Measurements from ENCODE around the gene SERPINB6. TPM values are rescaled to one million over a fixed set of nuclear protein-coding genes. Genes with fewer than 3 reads are reported as not detected.

The SERPINB6 gene
- total RNA-seq, 3 donors from 2014 or later (not counting 1 experiment from before 2014, with no cell fraction given): 120 to 135 (median 129) TPM

DNA sequence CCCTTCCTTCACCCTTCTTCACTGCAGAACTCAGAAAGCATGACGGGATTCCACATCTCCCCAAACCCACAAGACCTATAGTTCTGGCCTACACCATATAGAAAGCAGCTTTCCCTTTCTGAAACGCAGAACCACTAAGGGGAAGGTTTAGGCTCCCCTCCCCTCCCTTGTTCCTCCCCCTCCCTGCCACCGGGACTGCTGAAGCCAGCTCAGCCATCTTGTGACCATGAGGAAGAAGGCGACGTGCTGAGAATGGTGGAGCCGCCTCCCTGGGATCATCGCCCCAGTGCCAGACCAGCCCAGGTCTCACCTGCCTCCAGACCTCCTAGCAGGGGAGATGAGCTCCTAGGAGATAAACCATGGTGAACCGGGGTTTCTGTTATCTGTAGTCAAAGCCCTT, 19.6 kb downstream of the SERPINB6 start:
- H3K9me3 ChIP-seq (ENCODE audit: control insufficient read depth, insufficient read depth, low read length): no peaks in the 10 kb centered on the region
- no peaks in the 10 kb centered on the region for H3K27me3 ChIP-seq (ENCODE audit: control insufficient read depth, insufficient read depth, low read length)
- no peak overlapping the region for H3K4me3 ChIP-seq (ENCODE audit: low read length)
- no peaks in the 10 kb centered on the region for H3K27me3 Mint-ChIP-seq (ENCODE audit: low read depth in 2 of 2)
- peak overlapping the region; percentile 53 for H3K4me3 Mint-ChIP-seq
- H3K36me3 Mint-ChIP-seq: no peaks in the 10 kb centered on the region
- WGBS (ENCODE audit: insufficient coverage): 77% methylated on average over 7 of the region's 8 CpGs
- no peaks in the 10 kb centered on the region for H3K9me3 Mint-ChIP-seq
- no peak for TF ChIP-seq CTCF (IDR thresholded peaks at IDR 0.05)
- DNase-seq (no peak), ATAC-seq (peak; percentile 38 to 59 (median 51))
- H3K27ac Mint-ChIP-seq: peak overlapping the region; percentile 67 to 75
- H3K4me1 ChIP-seq (ENCODE audit: control insufficient read depth, insufficient read depth, low read length): peaks cover 8% of the 10 kb centered on the region
- intact Hi-C loops (cut with micrococcal nuclease): loop anchor here (1.0 kb wide), 1 partner anchor 38 kb away; no protein-coding TSS in a partner anchor
- H3K4me1 Mint-ChIP-seq: peaks cover 10 to 14% of the 10 kb centered on the region in 2 donors
- H3K36me3 ChIP-seq (ENCODE audit: control insufficient read depth, insufficient read depth, low read length): peaks cover 22% of the 10 kb centered on the region
- no peak overlapping the region for H3K27ac ChIP-seq (ENCODE audit: low read length)

- intact Hi-C loops (cut with micrococcal nuclease): no loop called here
- no peak for TF ChIP-seq CTCF (IDR thresholded peaks at IDR 0.05)
- peaks cover 12% of the 10 kb centered on the region for H3K4me1 ChIP-seq (ENCODE audit: control insufficient read depth, insufficient read depth, low read length)
- Mint-ChIP-seq H3K36me3 (no peaks in the 10 kb centered on the region), H3K27me3 (ENCODE audit: low read depth in 2 of 2) (no peaks in the 10 kb centered on the region), H3K4me3 (no peak overlapping the region), H3K9me3 (no peaks in the 10 kb centered on the region), H3K27ac (no peak overlapping the region), H3K4me1 (peaks cover 10 to 14% of the 10 kb centered on the region in 2 donors)
- no peak for ATAC-seq
- H3K36me3 ChIP-seq (ENCODE audit: control insufficient read depth, insufficient read depth, low read length): peaks cover 17% of the 10 kb centered on the region
- H3K4me3 ChIP-seq (ENCODE audit: low read length): no peak overlapping the region
- no peaks in the 10 kb centered on the region for H3K27me3 ChIP-seq (ENCODE audit: control insufficient read depth, insufficient read depth, low read length)
- no peaks in the 10 kb centered on the region for H3K9me3 ChIP-seq (ENCODE audit: control insufficient read depth, insufficient read depth, low read length)
- no peak overlapping the region for H3K27ac ChIP-seq (ENCODE audit: low read length)
- 95% methylated on average over 12 of the region's 12 CpGs for WGBS (ENCODE audit: insufficient coverage)
- no peak for DNase-seq
Observed at GRCh38 chr6:2950713-2951112, 20.7 kb downstream of the SERPINB6 start.

- Mint-ChIP-seq H3K36me3 (no peaks in the 10 kb centered on the region), H3K27ac (no peak overlapping the region), H3K27me3 (ENCODE audit: low read depth in 2 of 2) (no peaks in the 10 kb centered on the region), H3K4me3 (no peak overlapping the region), H3K9me3 (no peaks in the 10 kb centered on the region), H3K4me1 (peaks cover 14 to 16% of the 10 kb centered on the region in 2 donors)
- no peaks in the 10 kb centered on the region for H3K9me3 ChIP-seq (ENCODE audit: control insufficient read depth, insufficient read depth, low read length)
- ATAC-seq: no peak
- no peaks in the 10 kb centered on the region for H3K27me3 ChIP-seq (ENCODE audit: control insufficient read depth, insufficient read depth, low read length)
- DNase-seq: no peak
- H3K4me1 ChIP-seq (ENCODE audit: control insufficient read depth, insufficient read depth, low read length): peaks cover 12% of the 10 kb centered on the region
- H3K36me3 ChIP-seq (ENCODE audit: control insufficient read depth, insufficient read depth, low read length): peaks cover 13% of the 10 kb centered on the region
- H3K4me3 ChIP-seq (ENCODE audit: low read length): no peak overlapping the region
- no peak for TF ChIP-seq CTCF (IDR thresholded peaks at IDR 0.05)
- no peak overlapping the region for H3K27ac ChIP-seq (ENCODE audit: low read length)
- WGBS (ENCODE audit: insufficient coverage): 92% methylated on average over 6 of the region's 6 CpGs
- intact Hi-C loops (cut with micrococcal nuclease): no loop called here
Observed at GRCh38 chr6:2949536-2950083, 21.8 kb downstream of the SERPINB6 start.

DNA sequence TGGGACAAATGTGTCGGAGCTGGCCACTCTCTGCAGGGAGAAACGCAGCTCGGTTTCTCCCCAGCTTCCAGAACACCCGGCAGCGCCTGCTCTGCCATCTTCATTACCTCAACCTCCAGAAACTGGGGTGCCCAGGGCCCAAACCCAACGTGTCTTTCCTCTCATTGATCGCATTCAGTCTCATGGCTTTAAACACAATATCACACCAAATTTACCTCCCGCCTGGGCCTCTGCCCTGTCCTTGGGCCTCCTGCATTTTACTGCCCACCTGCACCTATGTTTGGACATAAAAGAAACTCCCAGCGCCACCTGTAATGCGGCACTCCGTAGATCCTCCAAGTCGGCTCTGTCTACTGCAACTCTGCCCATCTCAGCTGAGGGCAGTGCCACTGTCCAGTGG, 22.2 kb downstream of the SERPINB6 start:
- Mint-ChIP-seq H3K4me3 (no peak overlapping the region), H3K36me3 (no peaks in the 10 kb centered on the region), H3K27ac (no peak overlapping the region), H3K27me3 (ENCODE audit: low read depth in 2 of 2) (no peaks in the 10 kb centered on the region), H3K9me3 (no peaks in the 10 kb centered on the region), H3K4me1 (peaks cover 14 to 16% of the 10 kb centered on the region in 2 donors)
- Histone ChIP-seq H3K27me3 (ENCODE audit: control insufficient read depth, insufficient read depth, low read length) (no peaks in the 10 kb centered on the region), H3K4me3 (ENCODE audit: low read length) (no peak overlapping the region), H3K4me1 (ENCODE audit: control insufficient read depth, insufficient read depth, low read length) (peaks cover 12% of the 10 kb centered on the region), H3K9me3 (ENCODE audit: control insufficient read depth, insufficient read depth, low read length) (no peaks in the 10 kb centered on the region), H3K27ac (ENCODE audit: low read length) (no peak overlapping the region), H3K36me3 (ENCODE audit: control insufficient read depth, insufficient read depth, low read length) (peaks cover 11% of the 10 kb centered on the region)
- DNase-seq (no peak), ATAC-seq (no peak)
- no peak for TF ChIP-seq CTCF (IDR thresholded peaks at IDR 0.05)
- intact Hi-C loops (cut with micrococcal nuclease): no loop called here
- WGBS (ENCODE audit: insufficient coverage): 93% methylated on average over 12 of the region's 12 CpGs
